ACC112 (cell line): ENCODE results near the gene TMSB4X.
"Not testable (repeated sequence)": the region's sequence is repeated elsewhere in the genome, so short reads cannot be mapped to it uniquely, and the experiment has no call there.

ENCODE experiments used
- H2AFZ ChIP-seq: fragments of 200-600 bp; sonication (generic); one replicate; pipeline ENCODE4 v1.6.0; 2017; ENCODE audit warnings: antibody characterized with exemption, low read length; ENCODE audit not compliant: unreplicated experiment
- H3K27ac ChIP-seq: fragments of 200-600 bp; sonication (generic); 2 replicates; pipeline ENCODE4 v1.5.1; 2014; ENCODE audit warnings: low read depth, mild to moderate bottlenecking, antibody characterized with exemption, low read length, moderate library complexity
- H3K27me3 ChIP-seq: fragments of 200-600 bp; sonication (generic); 2 replicates; pipeline ENCODE4 v1.6.1; 2014; ENCODE audit warnings: mild to moderate bottlenecking, antibody characterized with exemption, low read length, moderate library complexity, mixed read lengths; ENCODE audit not compliant: insufficient read depth
- H3K36me3 ChIP-seq: fragments of 200-600 bp; sonication (generic); 2 replicates; pipeline ENCODE4 v1.6.1; 2016; ENCODE audit warnings: mild to moderate bottlenecking, antibody characterized with exemption, low read length, moderate library complexity, mixed read lengths; ENCODE audit not compliant: insufficient read depth
- H3K4me1 ChIP-seq: fragments of 200-600 bp; sonication (generic); one replicate; pipeline ENCODE4 v1.6.1; 2016; ENCODE audit warnings: low read length, mixed read lengths; ENCODE audit not compliant: insufficient read depth, unreplicated experiment, control insufficient read depth
- H3K4me3 ChIP-seq: fragments of 200-600 bp; sonication (generic); 2 replicates; pipeline ENCODE4 v1.5.1; 2014; ENCODE audit warnings: mild to moderate bottlenecking, low read depth, low read length
- H3K79me2 ChIP-seq: fragments of 200-600 bp; sonication (generic); one replicate; pipeline ENCODE4 v1.6.0; 2016; ENCODE audit warnings: low read length; ENCODE audit not compliant: control insufficient read depth, unreplicated experiment, insufficient read depth

Gene TMSB4X

GRCh38 chrX:12976819-12977732 is 2.2 kb downstream of the TMSB4X start:
- peak overlapping the region; percentile 95 for H3K4me3 ChIP-seq

GRCh38 chrX:12977761-12978204 is 2.9 kb downstream of the TMSB4X start:
- no peak overlapping the region for H2AFZ ChIP-seq
- peak overlapping the region; percentile 98 for H3K27ac ChIP-seq
- peak overlapping the region; percentile 95 for H3K4me3 ChIP-seq
- peaks cover 19% of the 10 kb centered on the region for H3K36me3 ChIP-seq
- H3K27me3 ChIP-seq: no peaks in the 10 kb centered on the region
- peaks cover 31% of the 10 kb centered on the region for H3K79me2 ChIP-seq
- H3K4me1 ChIP-seq: peaks cover 21% of the 10 kb centered on the region

More at GRCh38 chrX:12976819-12977732, 2.2 kb downstream of the TMSB4X start:
- H3K27ac ChIP-seq: peak overlapping the region; percentile 98
- peaks cover 21% of the 10 kb centered on the region for H3K4me1 ChIP-seq
- H3K36me3 ChIP-seq: peaks cover 19% of the 10 kb centered on the region
- H3K79me2 ChIP-seq: peaks cover 31% of the 10 kb centered on the region
- H2AFZ ChIP-seq, H3K27me3 ChIP-seq: not testable (repeated sequence)

GRCh38 chrX:12978205-12979025 is 3.5 kb downstream of the TMSB4X start:
- no peak overlapping the region for H2AFZ ChIP-seq
- H3K4me3 ChIP-seq: peak overlapping the region; percentile 95
- H3K36me3 ChIP-seq: peaks cover 19% of the 10 kb centered on the region
- H3K27me3 ChIP-seq: no peaks in the 10 kb centered on the region
- H3K79me2 ChIP-seq: peaks cover 31% of the 10 kb centered on the region
- peak overlapping the region; percentile 98 for H3K27ac ChIP-seq
- peaks cover 19% of the 10 kb centered on the region for H3K4me1 ChIP-seq

GRCh38 chrX:12979026-12979607 is 4.2 kb downstream of the TMSB4X start:
- H3K27me3 ChIP-seq: no peaks in the 10 kb centered on the region
- peak overlapping the region; percentile 95 for H3K4me3 ChIP-seq
- peaks cover 19% of the 10 kb centered on the region for H3K36me3 ChIP-seq
- peaks cover 13% of the 10 kb centered on the region for H3K4me1 ChIP-seq
- H3K79me2 ChIP-seq: peaks cover 31% of the 10 kb centered on the region
- peak overlapping the region; percentile 98 for H3K27ac ChIP-seq
- no peak overlapping the region for H2AFZ ChIP-seq

- H3K27ac ChIP-seq: peak overlapping the region; percentile 98
- H3K4me3 ChIP-seq: 0 out of 2 replicates have a peak overlapping the region, but pooled peaks have one; percentile 95
- H3K27me3 ChIP-seq: no peaks in the 10 kb centered on the region
- H3K36me3 ChIP-seq: peaks cover 19% of the 10 kb centered on the region
- no peak overlapping the region for H2AFZ ChIP-seq
- peaks cover 17% of the 10 kb centered on the region for H3K4me1 ChIP-seq
- H3K79me2 ChIP-seq: peaks cover 28% of the 10 kb centered on the region
Measured at GRCh38 chrX:12979616-12980015, 4.7 kb downstream of the TMSB4X start.

- H3K4me3 ChIP-seq, H2AFZ ChIP-seq, H3K27me3 ChIP-seq: not testable (repeated sequence)
- Histone ChIP-seq H3K36me3 (peaks cover 19% of the 10 kb centered on the region), H3K79me2 (peaks cover 25% of the 10 kb centered on the region), H3K4me1 (peaks cover 21% of the 10 kb centered on the region), H3K27ac (peak overlapping the region; percentile 98)
Measured at GRCh38 chrX:12980039-12980438, 5.1 kb downstream of the TMSB4X start.

- H3K4me3 ChIP-seq: no peak overlapping the region
- peaks cover 7% of the 10 kb centered on the region for H3K79me2 ChIP-seq
- H3K4me1 ChIP-seq: peaks cover 28% of the 10 kb centered on the region
- peaks cover 7% of the 10 kb centered on the region for H3K36me3 ChIP-seq
- no peaks in the 10 kb centered on the region for H3K27me3 ChIP-seq
- H2AFZ ChIP-seq: no peak overlapping the region
- H3K27ac ChIP-seq: no peak overlapping the region
Measured at GRCh38 chrX:12981880-12982279, 7.0 kb downstream of the TMSB4X start.

GRCh38 chrX:12984603-12985319 is 9.9 kb downstream of the TMSB4X start:
- H3K36me3 ChIP-seq: no peaks in the 10 kb centered on the region
- no peaks in the 10 kb centered on the region for H3K79me2 ChIP-seq
- no peak overlapping the region for H3K4me3 ChIP-seq
- no peaks in the 10 kb centered on the region for H3K27me3 ChIP-seq
- H3K4me1 ChIP-seq: peaks cover 30% of the 10 kb centered on the region
- peak overlapping the region; percentile 68 for H2AFZ ChIP-seq
- H3K27ac ChIP-seq: peak overlapping the region; percentile 58

GRCh38 chrX:12985331-12985730 is 10.4 kb downstream of the TMSB4X start:
- Histone ChIP-seq H3K36me3 (no peaks in the 10 kb centered on the region), H2AFZ (peak overlapping the region; percentile 68), H3K27me3 (no peaks in the 10 kb centered on the region), H3K79me2 (no peaks in the 10 kb centered on the region), H3K27ac (peak overlapping the region; percentile 58), H3K4me3 (no peak overlapping the region), H3K4me1 (peaks cover 30% of the 10 kb centered on the region)
